Upper lobe of right lung (tissue), 1 donor: ENCODE results near the gene TCEANC. TPM values are rescaled to one million over a fixed set of nuclear protein-coding genes. Genes with fewer than 3 reads are reported as not detected.

Experiments
- ATAC-seq: fragments of 200-7000 bp; cut with Tn5 transposase; one replicate; pipeline ENCODE4 v1.9.1; 2020; ENCODE audit warnings: mild to moderate bottlenecking, moderate library complexity
- DNase-seq: peaks from one replicate; pipeline ENCODE4 v3.0.0-alpha.2; 2020
- H3K27ac ChIP-seq: fragments of 200-600 bp; one replicate; pipeline ENCODE4 v1.8.0; 2022
- H3K27me3 ChIP-seq: fragments of 200-600 bp; one replicate; pipeline ENCODE4 v1.8.0; 2022; ENCODE audit warnings: mild to moderate bottlenecking
- H3K36me3 ChIP-seq: fragments of 200-600 bp; one replicate; pipeline ENCODE4 v1.8.0; 2022
- H3K4me1 ChIP-seq: fragments of 200-600 bp; one replicate; pipeline ENCODE4 v1.8.0; 2022
- H3K4me3 ChIP-seq: fragments of 200-600 bp; one replicate; pipeline ENCODE4 v1.8.0; 2022; ENCODE audit warnings: mild to moderate bottlenecking
- H3K9me3 ChIP-seq: fragments of 200-600 bp; one replicate; pipeline ENCODE4 v1.8.0; 2022
- intact Hi-C: fragments of 100-400 bp; cut with DNase I; formaldehyde crosslinking; loops from one replicate; pipeline ENCODE4 v1.11.0; 2022
- total RNA-seq: library from RNA; stranded (reverse); fragmentation: NEBNext Ultra II Directional; extraction: Animal tissue kit (Norgen Biotek cat#: 25700); gene quantifications from one replicate; pipeline ENCODE4 v1.2.1, GENCODE V29; 2021
- TF ChIP-seq, protein P1 (sequence below): fragments of 200-600 bp; IDR thresholded peaks from one replicate; pipeline ENCODE4 v1.8.0; 2022; ENCODE audit warnings: antibody characterized with exemption
- donor health status: DM: no; HTN: yes; CAD: no; lungs with severe emphysema.

Gene TCEANC
- total RNA-seq, 1 donor from 2014 or later = 6.4 TPM

- ATAC-seq = no peak
- no peak for DNase-seq
- intact Hi-C loops = no loop called here
- Histone ChIP-seq H3K9me3 (no peaks in the 10 kb centered on the region), H3K27me3 (no peaks in the 10 kb centered on the region), H3K27ac (no peak overlapping the region), H3K4me1 (peaks cover 5% of the 10 kb centered on the region), H3K36me3 (no peaks in the 10 kb centered on the region), H3K4me3 (no peak overlapping the region)
- TF ChIP-seq, protein P1, sequence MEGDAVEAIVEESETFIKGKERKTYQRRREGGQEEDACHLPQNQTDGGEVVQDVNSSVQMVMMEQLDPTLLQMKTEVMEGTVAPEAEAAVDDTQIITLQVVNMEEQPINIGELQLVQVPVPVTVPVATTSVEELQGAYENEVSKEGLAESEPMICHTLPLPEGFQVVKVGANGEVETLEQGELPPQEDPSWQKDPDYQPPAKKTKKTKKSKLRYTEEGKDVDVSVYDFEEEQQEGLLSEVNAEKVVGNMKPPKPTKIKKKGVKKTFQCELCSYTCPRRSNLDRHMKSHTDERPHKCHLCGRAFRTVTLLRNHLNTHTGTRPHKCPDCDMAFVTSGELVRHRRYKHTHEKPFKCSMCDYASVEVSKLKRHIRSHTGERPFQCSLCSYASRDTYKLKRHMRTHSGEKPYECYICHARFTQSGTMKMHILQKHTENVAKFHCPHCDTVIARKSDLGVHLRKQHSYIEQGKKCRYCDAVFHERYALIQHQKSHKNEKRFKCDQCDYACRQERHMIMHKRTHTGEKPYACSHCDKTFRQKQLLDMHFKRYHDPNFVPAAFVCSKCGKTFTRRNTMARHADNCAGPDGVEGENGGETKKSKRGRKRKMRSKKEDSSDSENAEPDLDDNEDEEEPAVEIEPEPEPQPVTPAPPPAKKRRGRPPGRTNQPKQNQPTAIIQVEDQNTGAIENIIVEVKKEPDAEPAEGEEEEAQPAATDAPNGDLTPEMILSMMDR = no peak
Observed at GRCh38 chrX:13685126-13685763, 32.3 kb downstream of the TCEANC start.

DNA sequence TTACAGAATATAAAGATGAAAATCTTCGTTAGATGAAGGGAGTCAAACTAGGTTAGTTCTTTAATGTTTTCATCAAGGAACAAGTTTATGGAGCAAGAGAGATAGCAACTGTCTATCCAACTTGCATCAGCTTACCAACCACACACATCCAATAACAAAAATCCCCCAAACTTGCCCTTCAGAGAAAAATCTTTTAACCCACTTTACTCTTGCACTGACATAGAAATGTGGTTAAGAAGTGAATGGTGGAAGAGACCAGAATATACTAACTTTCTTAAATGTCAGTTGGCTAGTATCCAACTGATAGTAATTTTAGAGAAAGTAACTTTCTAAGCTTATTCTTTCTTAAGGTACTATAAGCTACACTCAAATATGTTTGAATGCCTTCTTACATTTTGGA lies 34.3 kb downstream of the TCEANC start:
- Histone ChIP-seq H3K4me3 (no peak overlapping the region), H3K4me1 (peaks cover 5% of the 10 kb centered on the region), H3K27me3 (no peaks in the 10 kb centered on the region), H3K36me3 (no peaks in the 10 kb centered on the region), H3K9me3 (no peaks in the 10 kb centered on the region), H3K27ac (no peak overlapping the region)
- ATAC-seq = no peak
- TF ChIP-seq, protein P1 = no peak
- DNase-seq = no peak
- intact Hi-C loops = no loop called here

DNA sequence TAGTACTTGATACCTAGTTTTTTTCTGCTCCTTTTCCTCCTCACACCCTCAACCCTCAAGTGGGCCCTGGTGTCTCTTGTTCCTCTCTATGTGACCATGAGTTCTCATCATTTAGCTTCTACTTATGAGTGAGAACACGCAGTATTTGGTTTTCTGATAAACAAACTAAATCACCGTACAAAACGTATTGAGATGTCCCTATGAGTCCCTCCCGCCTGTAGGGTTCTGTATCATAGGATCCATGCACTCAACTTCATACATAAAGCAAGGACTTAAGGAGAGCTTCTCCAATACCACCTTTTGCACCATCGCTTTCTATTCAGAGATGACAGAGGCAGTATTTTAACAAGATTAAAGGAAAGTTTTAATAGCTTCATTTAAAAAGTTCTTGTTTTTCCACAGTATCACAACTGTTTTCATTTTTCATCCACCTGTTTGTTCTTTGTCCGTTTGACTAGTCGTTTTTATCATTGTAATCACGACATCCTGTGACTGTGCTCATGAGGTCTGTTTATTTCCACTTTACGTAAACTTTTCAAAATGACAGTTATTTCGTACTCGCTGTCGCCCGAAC lies 35.5 kb downstream of the TCEANC start:
- Histone ChIP-seq H3K4me1 (peaks cover 13% of the 10 kb centered on the region), H3K27ac (peak overlapping the region; percentile 91), H3K27me3 (no peaks in the 10 kb centered on the region), H3K9me3 (no peaks in the 10 kb centered on the region), H3K4me3 (peak overlapping the region; percentile 64), H3K36me3 (no peaks in the 10 kb centered on the region)
- DNase-seq (no peak), ATAC-seq (no peak)
- intact Hi-C loops = no loop called here
- TF ChIP-seq, protein P1 = no peak

GRCh38 chrX:13688958-13689740 lies 36.2 kb downstream of the TCEANC start, which contains the start of gene RAB9A:
Gene RAB9A, plus strand, starts transcription at chrX:13689128. Its CDS starts 19,619 bp downstream, at chrX:13708747.
- peak within 1 kb of the TSS; percentile 91 for H3K27ac ChIP-seq
- peaks cover 13% of the 10 kb centered on the region for H3K4me1 ChIP-seq
- intact Hi-C loops = no loop called here
- H3K36me3 ChIP-seq = no peaks in the 10 kb centered on the region
- DNase-seq (peak; percentile 93), ATAC-seq (peak; percentile 100)
- H3K27me3 ChIP-seq = no peaks in the 10 kb centered on the region
- no peaks in the 10 kb centered on the region for H3K9me3 ChIP-seq
- peak within 1 kb of the TSS; percentile 64 for H3K4me3 ChIP-seq
- TF ChIP-seq, protein P1 = no peak

- H3K36me3 ChIP-seq = no peaks in the 10 kb centered on the region
- H3K27me3 ChIP-seq = no peaks in the 10 kb centered on the region
- DNase-seq = no peak
- intact Hi-C loops = no loop called here
- TF ChIP-seq, protein P1 = no peak
- no peak for ATAC-seq
- H3K4me3 ChIP-seq = peak overlapping the region; percentile 64
- peaks cover 13% of the 10 kb centered on the region for H3K4me1 ChIP-seq
- peak overlapping the region; percentile 91 for H3K27ac ChIP-seq
- H3K9me3 ChIP-seq = no peaks in the 10 kb centered on the region
Observed at GRCh38 chrX:13689741-13690211, 36.8 kb downstream of the TCEANC start.
